HG03571 (cell line): ENCODE data around the gene NELL1.

Source experiments
- ATAC-seq: cut with Tn5 transposase; IDR thresholded peaks from one replicate; pipeline ENCODE4 v1.9.1; 2021; ENCODE audit not compliant: unreplicated experiment

NELL1 gene

GRCh38 chr11:21301981-21302380 is 632.6 kb downstream of the NELL1 start:
- no peak for ATAC-seq

GRCh38 chr11:21306739-21307358 is 637.5 kb downstream of the NELL1 start:
- no peak for ATAC-seq

DNA sequence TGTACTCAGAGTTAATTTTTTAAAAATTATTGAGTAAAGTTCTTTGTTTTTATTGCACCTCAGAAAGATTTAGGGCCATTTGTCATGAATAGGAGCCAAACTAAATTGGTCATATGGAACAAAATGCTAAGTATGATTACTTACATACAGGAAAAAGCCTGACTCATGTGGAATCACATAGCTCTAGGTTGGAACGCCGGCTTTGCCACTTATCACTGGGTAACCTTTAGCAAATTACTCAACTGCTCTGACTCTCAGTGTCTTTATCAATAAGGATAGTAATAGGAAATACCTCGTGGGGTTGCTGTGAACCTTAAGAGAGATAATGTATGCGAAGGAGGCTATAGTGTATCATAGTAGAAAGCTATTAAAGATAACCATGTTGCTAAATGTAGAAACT is 638.5 kb downstream of the NELL1 start:
- no peak for ATAC-seq

GRCh38 chr11:21316591-21316990 is 647.2 kb downstream of the NELL1 start:
- no peak for ATAC-seq

DNA sequence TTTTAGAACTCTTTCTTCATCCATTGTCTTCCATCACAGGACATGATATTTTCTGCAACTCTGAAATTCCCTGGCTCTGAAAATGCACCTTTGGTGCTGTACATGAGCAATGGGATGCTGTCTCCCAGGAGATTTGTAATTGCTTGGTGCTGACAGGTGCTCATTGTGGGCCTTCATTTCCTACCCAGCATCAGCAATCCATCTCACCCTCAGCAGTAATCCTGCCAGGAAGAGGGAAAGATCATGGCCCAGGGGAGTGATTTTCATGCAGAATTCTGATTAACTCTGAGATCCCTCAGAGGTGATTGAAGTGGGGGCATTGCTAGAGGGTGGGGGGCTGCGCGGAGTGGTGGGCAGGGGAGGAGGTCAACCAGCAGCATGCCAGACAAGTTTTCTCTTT is 651.7 kb downstream of the NELL1 start:
- no peak for ATAC-seq

- ATAC-seq = no peak
Measured at GRCh38 chr11:21321530-21321929, 652.1 kb downstream of the NELL1 start.

- no peak for ATAC-seq
Measured at GRCh38 chr11:21323617-21324016, 654.2 kb downstream of the NELL1 start.

GRCh38 chr11:21343204-21343603 is 673.8 kb downstream of the NELL1 start:
- no peak for ATAC-seq

DNA sequence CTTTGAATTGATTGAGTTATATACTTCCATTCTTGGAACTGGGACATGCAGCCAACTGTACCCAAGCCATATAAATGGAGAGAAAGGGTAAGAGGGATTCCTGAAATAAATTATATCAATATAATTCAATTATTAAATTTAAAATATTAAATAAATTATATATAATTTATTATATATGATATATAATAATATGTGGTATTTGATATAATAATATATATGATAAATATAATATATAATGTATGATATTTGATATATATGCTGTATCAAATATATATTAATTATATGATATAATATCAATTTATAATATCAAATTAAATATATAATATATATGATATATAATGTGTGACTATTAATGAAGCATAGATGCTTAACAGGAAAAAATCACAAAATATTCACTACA is 677.0 kb downstream of the NELL1 start:
- no peak for ATAC-seq

- ATAC-seq = no peak
Measured at GRCh38 chr11:21350613-21351012, 681.2 kb downstream of the NELL1 start.

DNA sequence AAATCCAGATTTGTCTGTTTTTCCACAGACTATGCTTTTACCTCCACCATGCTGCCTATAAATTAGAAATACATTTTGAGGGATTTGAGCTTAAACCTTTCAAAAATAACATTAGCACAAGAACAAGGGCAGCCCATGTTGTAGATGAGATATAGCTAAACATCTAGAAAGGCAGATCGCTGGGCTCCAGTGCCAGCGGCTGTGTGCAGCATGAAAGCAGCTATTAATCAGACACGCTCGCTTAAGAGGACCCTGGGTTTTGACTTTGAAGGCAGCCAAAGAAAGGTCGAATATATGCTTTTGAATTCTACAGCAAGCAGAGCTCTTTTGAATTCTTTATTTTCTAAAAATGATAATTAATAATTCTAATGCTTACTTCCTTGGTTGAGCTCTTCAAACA is 684.0 kb downstream of the NELL1 start:
- ATAC-seq = no peak

DNA sequence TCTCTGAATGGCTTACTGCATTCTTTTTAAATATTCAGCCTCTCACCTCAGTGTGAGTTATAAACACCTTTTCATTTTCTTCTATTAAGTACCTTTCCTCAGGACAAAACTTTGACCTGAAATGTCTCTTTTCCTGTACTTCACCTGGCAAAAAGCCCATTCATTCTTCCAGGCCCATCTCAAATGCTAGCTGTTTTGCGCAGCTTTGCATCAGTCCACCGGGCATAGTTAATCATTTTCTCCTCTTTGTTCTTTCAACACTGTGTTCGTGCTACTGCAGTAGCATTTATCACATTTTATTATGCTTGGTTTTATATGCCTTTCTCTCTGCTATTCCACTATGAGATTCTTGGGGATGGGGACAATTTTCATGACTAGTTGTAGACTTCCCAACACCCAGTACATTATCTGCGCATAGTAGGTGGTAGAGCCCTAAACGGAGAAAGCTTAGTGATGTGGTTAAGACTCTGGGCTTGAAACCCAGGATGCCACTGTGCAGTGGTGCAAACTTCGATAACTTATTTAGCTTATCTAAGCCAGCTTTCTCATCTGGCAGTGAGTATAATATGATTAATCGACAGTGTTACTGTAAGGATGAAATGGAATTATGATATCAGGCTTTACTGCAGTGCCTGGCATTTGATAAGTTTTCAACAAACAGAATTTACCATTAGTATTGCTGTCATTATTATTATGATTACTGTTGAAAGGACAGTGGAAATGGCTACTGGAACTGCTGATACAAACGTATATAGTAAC is 695.7 kb downstream of the NELL1 start:
- no peak for ATAC-seq

- ATAC-seq = no peak
Measured at GRCh38 chr11:21369947-21370346, 700.6 kb downstream of the NELL1 start.

DNA sequence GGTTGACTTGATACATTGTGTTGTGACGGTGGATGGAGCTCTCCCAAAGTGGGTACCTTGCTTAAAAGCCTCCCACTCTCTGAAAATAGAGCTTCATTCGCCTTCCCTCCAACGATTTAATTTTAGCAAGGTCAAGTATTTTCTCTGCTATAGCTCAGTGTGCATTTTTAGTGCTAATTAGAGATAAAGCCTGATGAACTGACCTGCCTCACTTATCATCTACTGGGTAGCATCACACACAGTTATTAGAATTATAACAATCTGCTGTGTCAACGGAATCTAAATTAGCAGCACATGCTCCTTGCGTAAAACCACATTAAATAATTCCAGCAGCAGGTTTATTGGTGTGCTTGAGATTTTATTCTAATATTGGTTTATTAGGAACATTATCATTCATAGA is 701.7 kb downstream of the NELL1 start:
- ATAC-seq = no peak

- no peak for ATAC-seq
Measured at GRCh38 chr11:21372672-21373071, 703.3 kb downstream of the NELL1 start.

GRCh38 chr11:21374376-21374775 is 705.0 kb downstream of the NELL1 start:
- ATAC-seq = no peak

- no peak for ATAC-seq
Measured at GRCh38 chr11:21385669-21386440, 716.5 kb downstream of the NELL1 start.

DNA sequence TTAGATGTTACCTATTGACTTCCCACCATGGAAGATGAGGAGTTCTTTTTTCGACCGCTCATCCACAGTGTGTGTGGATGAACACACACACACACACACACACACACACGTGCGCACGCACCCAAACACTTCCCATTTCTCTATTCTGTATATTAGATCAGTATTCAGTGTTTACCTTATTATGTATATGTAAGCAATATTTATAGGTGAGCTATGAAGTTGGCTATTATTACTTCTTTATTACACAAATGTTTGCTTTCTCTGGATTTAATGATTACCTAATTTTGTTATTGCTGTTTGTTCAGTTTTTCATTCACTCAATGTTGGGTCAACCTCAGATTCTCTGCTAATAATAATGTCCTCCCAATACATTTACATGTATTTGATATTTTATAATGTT is 721.0 kb downstream of the NELL1 start:
- ATAC-seq = no peak

DNA sequence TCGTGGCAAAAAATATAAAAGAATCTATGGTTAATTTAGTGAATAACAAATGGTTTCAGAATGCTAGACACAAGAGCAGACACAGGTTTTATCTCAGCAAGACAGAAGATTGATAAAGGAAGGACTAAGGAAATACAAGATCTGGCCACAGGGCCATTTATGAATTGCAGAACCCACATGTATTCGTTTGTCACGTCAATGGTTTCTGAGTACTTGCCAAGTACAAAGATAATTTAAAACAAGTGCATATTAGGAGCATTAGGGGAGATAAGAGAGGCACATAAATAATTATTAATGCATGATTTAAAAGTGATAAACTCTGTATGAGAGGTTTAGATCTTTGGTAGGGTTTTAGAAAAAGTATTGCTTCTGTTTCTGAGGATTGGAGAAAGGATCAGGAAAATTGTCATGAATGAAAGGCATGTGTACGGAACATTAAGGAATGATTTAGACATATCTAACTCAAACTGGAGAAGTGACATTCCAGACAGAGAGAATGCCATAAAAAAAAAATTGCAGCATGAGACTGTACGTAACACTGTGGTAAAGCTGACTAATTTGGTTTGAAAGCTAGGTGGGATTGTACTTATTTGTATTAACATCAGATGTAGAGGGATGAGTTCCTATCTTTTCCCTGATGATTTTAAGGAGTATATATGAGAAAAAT is 727.1 kb downstream of the NELL1 start:
- ATAC-seq = no peak

- ATAC-seq = no peak
Measured at GRCh38 chr11:21398195-21398594, 728.8 kb downstream of the NELL1 start.

GRCh38 chr11:21401496-21401895 is 732.1 kb downstream of the NELL1 start:
- ATAC-seq = no peak

DNA sequence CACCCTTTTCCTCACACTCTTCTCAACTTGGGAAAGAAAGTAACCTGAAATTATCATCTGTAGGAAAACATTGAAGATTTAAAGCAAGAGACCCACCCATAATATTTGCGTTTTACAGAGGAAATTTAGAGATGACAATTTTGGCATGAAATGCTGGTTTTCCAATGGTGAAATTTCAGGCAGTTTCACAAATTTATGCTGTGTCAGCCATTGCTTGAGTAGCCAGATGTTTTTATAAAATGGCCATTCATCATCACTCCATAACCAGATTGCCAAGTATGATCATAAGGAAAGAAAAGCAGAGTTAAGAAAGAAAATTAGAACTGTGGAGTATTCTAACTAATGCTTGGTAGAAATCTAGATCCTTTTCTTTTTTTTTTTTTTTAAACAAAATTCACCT is 732.9 kb downstream of the NELL1 start:
- no peak for ATAC-seq
